NCI-H446 treated with DMSO at 0.1 percent for 48 hours (cell line): ENCODE measurements around the gene FAM228B.
A peak's percentile ranks its signal among the peaks of the same experiment; 100 is the strongest.
"Not testable (repeated sequence)": the region's sequence is repeated elsewhere in the genome, so short reads cannot be mapped to it uniquely, and the experiment has no call there.

Experiments
- DNase-seq: peaks from one replicate; lab custom pipeline; 2025; lab: John Stamatoyannopoulos, UW

FAM228B gene

DNA sequence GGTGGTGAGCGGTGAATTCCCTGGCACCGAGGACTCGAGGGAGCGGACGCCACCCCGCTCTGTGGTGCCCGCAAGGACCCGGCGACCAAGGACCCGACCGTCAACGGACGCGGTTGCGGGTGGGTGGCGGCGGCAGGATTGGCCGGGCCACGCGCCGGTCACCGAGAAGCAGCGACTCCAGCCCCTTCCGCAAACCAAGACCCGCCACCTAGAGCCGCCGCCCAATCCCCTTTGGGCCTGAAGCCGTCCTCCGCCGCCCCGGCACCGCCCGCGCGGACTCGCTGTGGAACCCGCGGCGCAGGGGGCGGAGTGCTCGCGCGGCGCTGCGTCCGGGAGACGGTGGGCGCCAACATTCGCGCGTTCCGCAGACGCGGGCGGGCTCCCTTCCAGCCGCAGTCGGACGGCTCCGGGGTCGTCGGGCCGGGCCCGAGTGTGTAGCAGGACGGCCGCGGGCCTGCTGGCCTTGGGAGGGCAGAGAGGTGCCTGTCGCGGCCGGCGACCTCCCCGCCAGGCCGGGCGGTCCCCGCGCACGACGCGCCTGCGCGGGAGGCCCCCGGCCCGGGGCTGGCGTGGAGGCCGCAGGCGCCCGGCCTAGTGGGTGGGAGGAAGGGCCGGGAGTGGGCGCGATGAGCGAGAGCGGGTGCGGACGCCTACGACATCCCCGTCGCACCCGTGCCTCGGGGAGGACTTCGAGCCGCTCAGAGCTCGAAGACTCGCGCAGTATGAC is at the start of gene FAM228B, which contains the start of gene PFN4:
Gene FAM228B, plus strand, starts transcription at position 275 of the 727 bp plus-strand sequence. CDS start 893 bp downstream, outside the sequence.
Gene PFN4, minus strand, starts transcription at position 140 of the 727 bp plus-strand sequence. CDS start 799 bp downstream, outside the sequence.
- DNase-seq = peak; percentile 41

- no peak for DNase-seq
These were observed 49.5 kb upstream of the FAM228B start for GRCh38 chr2:24073816-24074215.

GRCh38 chr2:24075259-24075658 is 48.0 kb upstream of the FAM228B start:
- no peak for DNase-seq

DNA sequence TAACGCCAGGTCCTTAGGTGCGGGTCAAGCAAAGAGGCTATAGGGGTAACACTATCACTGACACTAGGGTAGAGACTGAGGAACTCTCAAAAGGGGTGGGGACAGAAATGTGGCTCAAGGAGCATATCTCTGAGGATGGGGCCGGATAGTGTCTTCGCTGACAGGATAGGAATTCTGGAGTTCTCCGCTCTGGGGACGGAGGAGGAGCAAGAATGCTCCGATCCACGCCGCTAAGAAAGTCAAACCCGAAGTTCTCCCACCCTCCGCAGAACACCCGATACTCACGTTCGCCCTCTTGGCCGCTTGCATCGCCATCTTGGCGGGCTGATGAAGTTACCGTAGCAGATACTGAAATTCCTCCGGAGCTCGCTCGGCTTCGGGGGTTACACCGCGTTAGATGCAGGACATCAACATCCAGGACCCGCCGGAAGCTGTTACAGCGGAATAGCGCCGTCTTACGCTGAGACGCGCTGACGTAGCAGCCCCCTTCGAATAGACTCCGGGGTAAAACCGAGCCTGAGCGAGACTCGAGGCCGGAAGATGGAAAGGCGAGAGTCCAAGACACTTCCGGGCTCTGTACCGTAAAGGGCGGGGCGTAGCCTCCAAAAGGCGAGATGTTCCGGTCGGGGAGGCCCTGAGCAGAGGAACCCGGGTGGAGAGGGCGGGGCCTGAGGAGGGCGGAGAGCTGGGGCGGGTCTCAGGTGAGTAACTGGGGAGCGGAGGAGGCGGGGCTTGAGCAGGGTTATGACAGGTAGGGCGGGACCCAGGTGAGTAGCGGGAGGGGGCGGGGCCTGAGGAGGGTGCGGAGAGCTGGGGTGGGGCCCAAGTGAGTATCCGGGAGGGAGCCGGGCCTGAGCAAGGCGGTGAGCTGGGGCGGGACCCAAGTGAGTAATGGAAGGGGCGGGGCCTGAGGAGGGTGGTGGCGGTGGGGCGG is 47.1 kb upstream of the FAM228B start, which contains the start of gene SF3B6:
Gene SF3B6, minus strand, starts transcription at position 412 of the 934 bp plus-strand sequence. Its CDS starts 97 bp downstream, at position 315.
- peak; percentile 97 for DNase-seq

DNA sequence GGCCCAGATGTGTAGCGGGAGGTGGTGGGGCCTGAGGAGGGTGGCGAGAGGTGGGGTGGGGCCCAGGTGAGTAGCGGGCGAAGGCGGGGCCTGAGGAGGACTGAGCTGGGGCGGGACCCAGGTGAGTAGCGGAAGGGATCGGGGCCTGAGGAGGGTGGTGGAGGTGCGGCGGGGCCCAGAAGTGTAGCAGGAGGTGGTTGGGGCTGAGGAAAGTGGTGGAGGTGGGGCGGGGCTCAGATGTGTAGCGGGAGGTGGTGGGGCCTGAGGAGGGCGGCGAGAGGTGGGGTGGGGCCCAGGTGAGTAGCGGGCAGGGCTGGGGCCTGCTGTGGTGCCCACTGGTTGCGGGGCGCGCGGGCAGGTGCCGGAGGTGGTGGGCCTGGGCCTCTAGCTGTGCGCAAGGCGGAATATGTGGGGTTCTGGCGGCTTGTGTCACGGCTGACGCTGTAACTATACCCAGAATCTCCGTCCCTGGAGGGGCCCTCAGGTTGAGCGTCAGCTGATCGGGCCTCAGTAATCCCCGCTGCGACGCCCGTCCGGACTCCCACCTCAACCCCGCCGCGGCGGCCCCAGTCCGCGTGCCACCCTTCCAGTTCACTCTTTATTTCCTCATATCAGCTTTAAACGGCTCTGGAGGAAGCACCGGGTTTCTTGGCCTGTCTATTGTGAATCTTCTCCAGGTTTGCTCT is 46.3 kb upstream of the FAM228B start:
- no peak for DNase-seq

GRCh38 chr2:24077535-24077877 is 45.8 kb upstream of the FAM228B start:
- no peak for DNase-seq

- no peak for DNase-seq
These were observed 45.4 kb upstream of the FAM228B start for GRCh38 chr2:24077879-24078278.

DNA sequence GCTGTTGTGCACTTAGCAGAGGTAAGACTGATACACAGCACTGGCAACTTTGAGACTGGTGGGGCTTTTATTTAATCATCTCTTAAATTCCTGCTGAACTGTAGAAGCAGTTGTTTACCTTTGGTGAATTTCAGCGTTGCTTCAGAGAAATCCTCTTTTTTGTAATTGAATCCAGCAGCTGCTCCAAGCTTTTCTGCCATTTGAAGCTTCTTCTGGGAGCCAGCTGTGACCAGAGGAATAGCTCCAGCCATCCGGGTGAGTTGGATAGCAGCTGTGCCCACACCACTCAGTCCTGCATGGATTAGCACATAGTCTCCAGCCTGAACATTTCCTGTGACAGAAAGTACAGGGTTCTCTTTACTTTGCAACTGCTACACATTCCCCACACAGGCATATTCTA is 42.6 kb upstream of the FAM228B start:
- no peak for DNase-seq

- no peak for DNase-seq
These were observed 40.3 kb upstream of the FAM228B start for GRCh38 chr2:24082787-24083566.

GRCh38 chr2:24083567-24084385 is 39.5 kb upstream of the FAM228B start:
- no peak for DNase-seq

DNA sequence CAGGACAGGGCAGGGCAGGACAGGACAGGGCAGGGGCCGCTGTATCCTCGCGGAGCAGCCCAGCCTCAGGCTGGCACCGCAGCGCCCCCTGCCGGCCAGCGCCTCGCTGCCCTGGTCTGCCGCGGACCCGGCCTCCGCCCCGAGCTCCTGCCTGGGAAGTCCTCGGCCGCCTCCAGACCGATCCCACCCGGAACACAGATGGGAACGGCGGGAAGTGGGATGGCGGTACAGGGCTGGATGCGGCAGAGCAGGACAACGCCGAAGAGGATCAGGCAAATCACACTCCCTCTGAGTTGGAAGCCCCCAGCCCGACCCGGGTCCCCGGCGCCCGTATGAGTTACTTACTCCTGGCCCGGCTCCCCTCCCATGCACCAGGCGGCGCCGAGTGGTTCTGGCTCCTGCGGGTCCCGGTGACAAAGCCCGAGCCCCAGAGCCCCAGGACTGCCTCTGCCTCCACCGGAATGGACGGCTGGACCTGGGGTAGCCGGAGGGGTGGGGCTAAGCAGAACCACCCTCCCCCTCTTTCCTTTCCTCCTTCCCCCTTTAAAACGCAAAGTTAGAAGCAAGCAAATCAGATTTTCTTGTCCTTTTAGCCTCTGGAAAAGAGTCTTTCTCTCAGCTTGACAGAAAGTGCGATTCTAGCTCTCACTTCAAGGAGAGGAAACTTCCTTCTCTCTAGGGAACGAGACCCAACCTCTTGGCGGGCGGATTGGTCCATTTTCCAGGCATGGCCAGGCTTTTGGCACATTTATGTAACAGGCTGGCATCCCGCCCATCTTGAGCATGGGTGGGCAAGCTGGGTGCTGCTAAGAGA is 38.7 kb upstream of the FAM228B start, which contains the start of gene TP53I3:
Gene TP53I3, minus strand, starts transcription at position 449 of the 814 bp plus-strand sequence. CDS start 508 bp downstream, outside the sequence.
- DNase-seq = peak; percentile 57

- DNase-seq = no peak
These were observed 38.1 kb upstream of the FAM228B start for GRCh38 chr2:24085200-24085489.

DNA sequence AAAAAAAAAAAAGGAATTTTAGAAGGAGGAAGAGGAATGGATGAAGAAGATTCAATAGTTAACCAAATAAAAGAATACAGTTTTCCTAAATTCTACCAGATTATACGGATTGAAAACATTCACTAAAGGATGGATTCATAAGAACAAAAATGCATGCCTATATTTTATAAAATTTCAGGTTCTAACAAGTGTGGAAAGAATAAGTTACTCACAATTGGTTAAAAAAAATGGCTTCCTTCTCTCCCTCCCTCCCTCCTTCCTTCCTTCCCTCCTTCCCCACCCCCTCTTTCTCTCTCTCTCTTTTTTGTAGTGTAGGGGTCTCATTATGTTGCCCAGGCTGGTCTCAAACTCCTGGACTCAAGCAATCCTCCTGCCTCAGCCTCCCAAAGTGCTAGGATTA is 37.0 kb upstream of the FAM228B start:
- no peak for DNase-seq

GRCh38 chr2:24087032-24087431 is 36.2 kb upstream of the FAM228B start:
- DNase-seq = no peak

DNA sequence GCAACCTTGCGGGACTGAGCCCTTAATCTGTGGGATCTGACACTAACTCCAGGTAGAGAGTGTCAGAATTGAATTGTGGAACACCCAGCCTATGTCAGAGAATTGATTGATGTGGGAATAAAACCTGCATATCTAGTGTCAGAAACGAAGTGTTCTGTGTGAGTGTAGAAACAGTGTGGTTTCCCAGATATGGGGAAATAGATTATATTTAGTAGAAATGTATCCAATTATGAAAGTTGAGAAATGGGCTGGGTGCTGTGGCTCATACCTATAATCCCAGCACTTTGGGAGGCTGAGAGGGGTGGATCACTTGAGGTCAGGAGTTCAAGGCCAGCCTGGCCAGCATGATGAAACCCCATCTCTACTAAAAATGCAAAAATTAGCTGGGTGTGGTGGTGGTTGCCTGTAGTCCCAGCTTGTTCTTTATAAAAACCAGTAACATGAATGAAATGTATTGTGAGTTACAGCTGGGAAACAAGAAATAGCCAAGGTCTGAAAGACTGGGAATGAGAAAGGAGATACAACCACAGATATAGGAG is 34.4 kb upstream of the FAM228B start:
- DNase-seq = no peak

DNA sequence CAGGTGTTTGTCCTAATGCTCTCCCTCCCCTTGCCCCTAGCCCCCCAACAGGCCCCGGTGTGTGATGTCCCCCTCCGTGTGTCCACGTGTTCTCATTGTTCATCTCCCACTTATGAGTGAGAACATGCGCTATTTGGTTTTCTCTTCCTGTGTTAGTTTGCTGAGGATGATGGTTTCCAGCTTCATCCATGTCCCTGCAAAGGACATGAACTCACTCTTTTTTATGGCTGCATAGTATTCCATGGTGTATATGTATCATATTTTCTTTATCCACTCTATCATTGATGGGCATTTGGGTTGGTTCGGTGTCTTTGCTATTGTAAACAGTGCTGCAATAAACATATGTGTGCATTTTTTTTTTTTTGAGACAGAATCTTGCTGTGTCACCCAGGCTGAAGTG is 30.0 kb upstream of the FAM228B start:
- DNase-seq = not testable (repeated sequence)

GRCh38 chr2:24095171-24095677 is 28.0 kb upstream of the FAM228B start:
- DNase-seq = not testable (repeated sequence)

- DNase-seq = not testable (repeated sequence)
These were observed 22.5 kb upstream of the FAM228B start for GRCh38 chr2:24100732-24101131.

GRCh38 chr2:24101992-24102391 is 21.3 kb upstream of the FAM228B start:
- DNase-seq = no peak
